HG02623 (cell line): ENCODE results near the gene PTPN4.
"Not testable (repeated sequence)": the region's sequence is repeated elsewhere in the genome, so short reads cannot be mapped to it uniquely, and the experiment has no call there.

Experiments
- ATAC-seq: cut with Tn5 transposase; IDR thresholded peaks from one replicate; pipeline ENCODE4 v1.9.1; 2021; ENCODE audit warnings: moderate library complexity; ENCODE audit not compliant: unreplicated experiment

The PTPN4 gene

GRCh38 chr2:119803101-119803500 lies 43.4 kb downstream of the PTPN4 start:
- ATAC-seq: no peak

DNA sequence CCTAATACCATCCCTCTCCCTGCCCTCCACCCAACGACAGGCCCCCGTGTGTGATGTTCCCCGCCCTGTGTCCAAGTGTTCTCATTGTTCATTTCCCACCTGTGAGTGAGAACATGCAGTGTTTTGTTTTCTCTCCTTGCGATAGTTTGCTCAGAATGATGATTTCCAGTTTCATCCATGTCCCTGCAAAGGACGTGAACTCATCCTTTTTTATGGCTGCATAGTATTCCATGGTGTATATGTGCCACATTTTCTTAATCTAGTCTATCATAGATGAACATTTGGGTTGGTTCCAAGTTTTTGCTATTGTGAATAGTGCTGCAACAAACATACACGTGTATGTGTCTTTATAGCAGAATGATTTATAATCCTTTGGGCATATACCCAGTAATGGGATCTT lies 44.7 kb downstream of the PTPN4 start:
- ATAC-seq: not testable (repeated sequence)

- ATAC-seq: no peak
Measured at GRCh38 chr2:119808516-119809147, 48.9 kb downstream of the PTPN4 start.

DNA sequence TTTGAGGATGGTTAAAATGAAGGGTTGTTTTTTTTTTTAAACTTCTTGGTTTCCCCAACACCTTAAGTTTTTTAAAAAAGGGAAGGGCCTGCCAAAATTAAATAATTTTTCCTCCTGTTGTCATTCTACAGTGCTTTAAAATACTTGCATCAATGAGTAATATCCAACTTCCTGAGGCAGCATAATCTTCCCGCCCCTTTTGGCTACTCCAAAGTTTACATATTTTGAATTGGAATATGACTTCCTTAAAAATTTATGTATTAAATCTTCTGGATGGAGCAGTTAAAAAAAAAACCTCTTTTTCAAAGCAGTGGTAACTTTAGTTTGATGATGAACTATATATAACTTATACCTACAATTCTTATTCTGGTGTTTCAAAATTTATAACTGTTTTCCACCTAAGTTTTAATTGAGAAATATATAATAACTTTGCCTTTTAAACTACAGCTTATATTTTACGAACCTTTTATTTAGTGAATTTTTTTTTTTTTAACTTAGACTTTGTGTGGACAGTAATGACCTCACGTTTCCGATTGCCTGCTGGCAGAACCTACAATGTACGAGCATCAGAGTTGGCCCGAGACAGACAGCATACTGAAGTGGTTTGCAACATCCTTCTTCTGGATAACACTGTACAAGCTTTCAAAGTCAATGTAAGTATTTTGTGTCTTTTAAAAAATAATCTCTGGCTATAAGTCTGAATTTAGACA lies 49.8 kb downstream of the PTPN4 start:
- no peak for ATAC-seq

GRCh38 chr2:119810049-119810630 lies 50.4 kb downstream of the PTPN4 start:
- no peak for ATAC-seq

DNA sequence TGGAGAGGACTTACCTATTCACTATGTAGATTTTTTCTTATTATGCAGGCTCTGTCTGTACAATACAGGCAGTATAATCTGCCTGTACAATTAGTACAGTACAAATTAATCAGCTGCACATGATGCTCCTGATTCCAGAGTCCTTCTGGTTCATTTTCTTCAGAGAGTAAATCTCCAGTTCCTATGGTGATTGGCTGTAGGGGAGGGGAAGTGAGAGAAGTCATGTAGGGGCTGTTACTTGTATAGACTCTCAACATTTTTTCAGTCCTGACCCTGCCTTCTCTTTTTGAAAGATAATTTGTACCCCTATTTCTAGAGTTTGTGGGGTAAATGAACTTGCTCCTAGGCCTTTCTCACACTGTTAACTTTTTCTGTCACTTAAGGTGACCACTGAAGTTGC lies 54.5 kb downstream of the PTPN4 start:
- ATAC-seq: no peak

- no peak for ATAC-seq
Measured at GRCh38 chr2:119818792-119819191, 59.1 kb downstream of the PTPN4 start.

- no peak for ATAC-seq
Measured at GRCh38 chr2:119819846-119820245, 60.1 kb downstream of the PTPN4 start.

- no peak for ATAC-seq
Measured at GRCh38 chr2:119820275-119820674, 60.6 kb downstream of the PTPN4 start.

GRCh38 chr2:119821266-119821665 lies 61.5 kb downstream of the PTPN4 start:
- ATAC-seq: no peak

- no peak for ATAC-seq
Measured at GRCh38 chr2:119823734-119824334, 64.1 kb downstream of the PTPN4 start.

DNA sequence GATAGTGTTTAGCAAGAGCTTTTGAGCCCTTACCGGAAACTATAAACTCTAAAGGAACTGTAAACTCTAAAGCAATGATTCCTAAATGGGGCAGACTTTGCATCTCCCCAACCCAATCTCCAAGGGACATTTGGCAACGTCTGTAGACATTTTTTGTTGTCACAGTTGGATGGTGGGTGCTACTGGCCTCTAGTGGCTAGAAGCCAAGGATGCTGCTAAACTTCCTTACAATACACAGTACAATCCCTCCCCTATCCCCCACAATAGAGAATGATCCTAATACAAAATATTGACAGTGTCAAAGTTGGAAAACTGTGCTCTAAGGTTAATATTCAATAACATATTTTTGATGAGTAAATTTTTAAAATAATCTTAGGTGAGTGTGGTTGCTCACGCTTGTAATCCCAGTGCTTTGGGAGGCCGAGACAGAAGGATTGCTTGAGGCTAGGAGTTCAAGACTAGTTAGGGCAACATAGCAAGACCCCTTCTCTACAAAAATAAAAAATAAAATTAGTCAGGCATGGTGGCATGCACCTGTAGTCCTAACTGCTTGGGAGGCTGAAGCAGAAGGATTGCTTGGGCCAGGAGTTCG lies 66.7 kb downstream of the PTPN4 start:
- peak; percentile 66 for ATAC-seq

GRCh38 chr2:119827866-119828507 lies 68.3 kb downstream of the PTPN4 start:
- ATAC-seq: no peak

DNA sequence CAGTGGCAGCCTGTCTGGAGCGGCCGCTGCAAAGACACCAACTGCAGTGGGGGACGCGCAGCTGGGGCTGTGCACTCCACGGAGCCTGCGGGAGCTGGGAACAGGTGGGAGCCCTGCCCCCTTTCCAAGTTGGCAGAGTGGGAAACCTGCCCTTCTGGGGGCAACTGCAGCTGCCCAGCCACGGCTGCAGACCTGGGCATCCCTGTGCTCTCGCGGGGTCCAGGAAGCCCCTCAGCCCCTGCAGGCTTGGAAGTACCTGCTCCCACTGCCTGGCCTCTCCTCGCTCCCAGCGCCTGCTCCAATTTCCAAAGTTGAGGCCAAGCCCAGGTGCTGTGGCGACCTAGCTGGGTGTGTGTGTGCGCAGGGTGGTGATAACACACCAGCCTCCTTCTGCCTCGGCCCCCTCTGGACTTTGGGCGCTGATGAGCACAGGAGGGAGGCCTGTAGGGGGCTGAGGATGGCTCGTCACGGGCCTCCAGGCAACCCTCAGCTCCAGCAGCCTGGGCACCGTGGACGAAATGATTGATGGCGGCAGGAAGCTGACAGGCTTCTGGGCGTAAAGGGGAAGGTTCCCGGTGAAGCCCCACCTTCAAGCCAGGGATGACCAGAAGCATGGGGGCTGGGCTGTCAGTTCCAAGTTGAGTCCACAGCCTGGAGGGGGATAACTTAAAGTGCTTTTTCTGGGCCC lies 76.9 kb downstream of the PTPN4 start:
- ATAC-seq: no peak

DNA sequence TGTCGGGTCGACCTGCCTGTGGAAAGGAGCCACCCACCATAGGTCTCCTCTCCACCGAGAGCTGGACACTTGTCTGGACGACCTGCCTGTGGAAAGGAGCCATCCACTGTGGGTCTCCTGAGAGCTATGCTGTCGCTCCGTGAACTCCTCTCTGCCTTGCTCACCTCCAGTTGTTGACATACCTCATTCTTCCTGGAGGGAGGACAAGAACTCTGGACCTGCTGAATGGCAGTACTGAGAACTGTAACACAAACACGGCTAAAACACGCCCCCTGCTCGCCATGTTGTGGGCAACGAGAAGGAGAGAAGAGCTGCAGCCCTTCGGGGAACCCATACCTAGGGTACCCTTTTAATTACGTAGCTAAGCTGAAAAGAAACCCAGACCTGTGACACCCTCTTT lies 77.6 kb downstream of the PTPN4 start:
- no peak for ATAC-seq

GRCh38 chr2:119837759-119838158 lies 78.0 kb downstream of the PTPN4 start:
- no peak for ATAC-seq

DNA sequence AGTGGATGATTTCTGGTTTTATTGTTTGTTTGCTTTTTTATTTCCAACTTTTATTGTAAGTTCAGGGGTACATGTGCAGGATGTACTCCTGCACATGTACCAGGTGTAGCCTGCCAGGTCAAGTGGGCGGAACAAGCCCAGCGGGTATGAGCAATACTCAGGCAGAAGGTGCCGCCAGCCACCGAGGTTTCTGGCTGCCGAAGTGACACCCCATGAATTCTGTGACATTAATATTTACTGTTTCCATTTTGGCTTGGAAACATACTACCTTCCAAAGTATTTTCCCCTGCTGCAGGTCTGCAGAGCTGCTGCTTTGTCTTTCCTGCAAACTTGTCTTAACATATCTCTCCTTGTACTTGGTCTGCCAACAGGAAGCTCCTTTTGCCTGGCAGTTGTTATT lies 78.5 kb downstream of the PTPN4 start:
- no peak for ATAC-seq

GRCh38 chr2:119841550-119841949 lies 81.8 kb downstream of the PTPN4 start:
- no peak for ATAC-seq

DNA sequence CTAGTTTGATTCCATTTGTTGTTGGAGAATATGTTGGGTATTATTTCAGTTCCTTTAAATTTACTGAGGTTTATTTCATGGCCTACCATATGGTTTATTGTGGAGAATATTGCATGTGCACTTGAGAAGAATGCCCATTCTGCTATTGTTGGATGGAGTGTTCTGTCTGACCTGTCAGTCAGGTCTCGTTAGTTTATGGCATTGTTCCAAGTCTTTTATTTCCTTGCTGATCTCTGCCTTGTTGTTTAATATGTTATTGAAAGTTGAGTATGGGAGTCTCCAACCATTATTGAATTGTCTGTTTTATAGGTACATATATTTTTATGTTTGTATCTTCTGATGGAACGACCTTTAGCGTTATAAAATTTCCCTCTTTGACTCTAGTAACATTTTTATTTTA lies 86.3 kb downstream of the PTPN4 start:
- no peak for ATAC-seq

GRCh38 chr2:119849838-119850565 lies 90.3 kb downstream of the PTPN4 start:
- ATAC-seq: no peak
